Suprapubic skin (tissue), 4 donors: ENCODE measurements around the gene MOB4.

Experiments used
- EP300 ChIP-seq: sonication (generic); formaldehyde crosslinking; IDR thresholded peaks from one replicate; pipeline ENCODE4 v1.6.1; 2017; ENCODE audit warnings: antibody characterized with exemption
- POLR2A ChIP-seq, 2 donors: fragments of 450-650 bp; IDR thresholded peaks; one replicate each; pipeline ENCODE4 v1.6.1; 2017; ENCODE audit warnings: antibody characterized with exemption in 2 of 2, mild to moderate bottlenecking in 2 of 2, moderate library complexity in 2 of 2
- POLR2AphosphoS5 ChIP-seq, 3 donors: sonication (generic); formaldehyde crosslinking; IDR thresholded peaks; one replicate each; pipeline ENCODE4 v1.6.1; 2017; ENCODE audit warnings: antibody characterized with exemption in 3 of 3
- TF ChIP-seq, protein P1 (sequence below), 2 donors: fragments of 200-600 bp in 1 of 2; fragments of 450-650 bp in 1 of 2; sonication (generic) in 1 of 2; IDR thresholded peaks; one replicate each; pipeline ENCODE4 v1.5.1; 2016 to 2019; ENCODE audit warnings: antibody characterized with exemption in 2 of 2, mild to moderate bottlenecking in 1 of 2, moderate library complexity in 1 of 2

GRCh38 chr2:197601726-197602125, 85.9 kb downstream of the MOB4 start:
- TF ChIP-seq POLR2A (IDR thresholded peaks at IDR 0.05), result no peak
- TF ChIP-seq, protein P1, sequence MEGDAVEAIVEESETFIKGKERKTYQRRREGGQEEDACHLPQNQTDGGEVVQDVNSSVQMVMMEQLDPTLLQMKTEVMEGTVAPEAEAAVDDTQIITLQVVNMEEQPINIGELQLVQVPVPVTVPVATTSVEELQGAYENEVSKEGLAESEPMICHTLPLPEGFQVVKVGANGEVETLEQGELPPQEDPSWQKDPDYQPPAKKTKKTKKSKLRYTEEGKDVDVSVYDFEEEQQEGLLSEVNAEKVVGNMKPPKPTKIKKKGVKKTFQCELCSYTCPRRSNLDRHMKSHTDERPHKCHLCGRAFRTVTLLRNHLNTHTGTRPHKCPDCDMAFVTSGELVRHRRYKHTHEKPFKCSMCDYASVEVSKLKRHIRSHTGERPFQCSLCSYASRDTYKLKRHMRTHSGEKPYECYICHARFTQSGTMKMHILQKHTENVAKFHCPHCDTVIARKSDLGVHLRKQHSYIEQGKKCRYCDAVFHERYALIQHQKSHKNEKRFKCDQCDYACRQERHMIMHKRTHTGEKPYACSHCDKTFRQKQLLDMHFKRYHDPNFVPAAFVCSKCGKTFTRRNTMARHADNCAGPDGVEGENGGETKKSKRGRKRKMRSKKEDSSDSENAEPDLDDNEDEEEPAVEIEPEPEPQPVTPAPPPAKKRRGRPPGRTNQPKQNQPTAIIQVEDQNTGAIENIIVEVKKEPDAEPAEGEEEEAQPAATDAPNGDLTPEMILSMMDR (IDR thresholded peaks at IDR 0.05), result no peak
- no peak for TF ChIP-seq POLR2AphosphoS5 (IDR thresholded peaks at IDR 0.05)
- TF ChIP-seq EP300, result no peak
